Thoracic aorta (tissue), 2 donors: ENCODE data around the gene FOXP2. TPM values are rescaled to one million over a fixed set of nuclear protein-coding genes. Genes with fewer than 3 reads are reported as not detected.

Experiments used
- ATAC-seq: fragments of 150-250 bp; one replicate; pipeline ENCODE4 v1.8.0; 2017; ENCODE audit warnings: low read depth; ENCODE audit not compliant: insufficient number of reproducible peaks, low FRiP score
- DNase-seq: peaks from one replicate; pipeline ENCODE4 v3.0.0-alpha.2; 2020; ENCODE audit warnings: low spot score
- H3K27ac ChIP-seq, 2 donors: fragments of 200-600 bp; sonication (generic); 1 replicate in 1 of 2; 2 replicates in 1 of 2; pipeline ENCODE4 v1.5.1; 2016; ENCODE audit warnings: mild to moderate bottlenecking in 2 of 2, moderate library complexity in 2 of 2
- H3K27me3 ChIP-seq: fragments of 200-600 bp; sonication (generic); replicated peaks from 2 replicates; pipeline ENCODE4 v1.6.0; 2016; ENCODE audit warnings: mild to moderate bottlenecking; ENCODE audit not compliant: insufficient read depth
- H3K36me3 ChIP-seq: fragments of 200-600 bp; sonication (generic); one replicate; pipeline ENCODE4 v1.5.1; 2016
- H3K4me1 ChIP-seq, 2 donors: fragments of 200-600 bp; sonication (generic); 1 replicate in 1 of 2; 2 replicates in 1 of 2; pipeline versions ENCODE4 v1.5.1 to v1.6.0; 2016; ENCODE audit warnings: low read depth in 2 of 2, mild to moderate bottlenecking in 1 of 2; ENCODE audit not compliant: control insufficient read depth in 1 of 2
- H3K4me3 ChIP-seq: fragments of 200-600 bp; sonication (generic); 2 replicates; pipeline ENCODE4 v1.5.1; 2016; ENCODE audit warnings: mild to moderate bottlenecking
- H3K9me3 ChIP-seq: fragments of 200-600 bp; sonication (generic); 2 replicates; pipeline ENCODE4 v1.5.1; 2016
- CTCF ChIP-seq: fragments of 200-600 bp; sonication (generic); IDR thresholded peaks from one replicate; pipeline ENCODE4 v1.5.1; 2019; ENCODE audit warnings: antibody characterized with exemption
- total RNA-seq, 2 donors: library from RNA; depleted of rRNA; stranded (reverse); fragments of >200 nt; gene quantifications; one replicate each; pipeline versions ENCODE4 v1.1.0 to v1.2.3, GENCODE V29; 2016

Gene FOXP2
- total RNA-seq, 2 donors from 2014 or later, result 16.7 to 17.6 TPM

DNA sequence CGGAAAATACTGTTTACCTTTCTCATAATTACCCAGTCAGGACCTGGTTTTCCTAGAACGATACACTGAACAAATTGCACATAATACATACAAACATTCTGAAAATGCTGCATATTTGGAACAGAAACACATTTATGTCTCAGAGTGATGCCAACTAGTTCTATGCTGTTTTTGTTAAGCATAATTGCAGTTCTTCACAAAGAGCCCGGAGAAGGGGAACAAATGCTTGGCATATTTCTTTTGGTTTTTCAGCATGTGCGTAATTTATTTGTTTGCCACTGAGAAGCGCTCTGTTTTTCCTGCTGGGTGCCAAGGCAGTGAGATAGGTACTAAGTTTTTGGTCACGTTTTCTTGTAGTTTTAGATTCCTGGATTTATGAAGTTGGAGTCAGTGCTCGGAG lies 326.3 kb downstream of the FOXP2 start:
- no peak for TF ChIP-seq CTCF

GRCh38 chr7:114741911-114742310 lies 327.3 kb downstream of the FOXP2 start:
- Histone ChIP-seq H3K9me3 (no peaks in the 10 kb centered on the region), H3K27ac (no peak overlapping the region), H3K4me1 (peaks cover 0 to 7% of the 10 kb centered on the region in 2 donors), H3K36me3 (no peaks in the 10 kb centered on the region), H3K4me3 (no peak overlapping the region), H3K27me3 (no peaks in the 10 kb centered on the region)
- ATAC-seq, result no peak
- DNase-seq, result no peak
- TF ChIP-seq CTCF, result no peak

More for the DNA sequence above, 326.3 kb downstream of the FOXP2 start:
- H3K36me3 ChIP-seq, result no peaks in the 10 kb centered on the region
- no peaks in the 10 kb centered on the region for H3K27me3 ChIP-seq
- no peak for DNase-seq
- no peak for ATAC-seq
- H3K27ac ChIP-seq, result no peak overlapping the region
- H3K4me1 ChIP-seq, result peaks cover 0 to 7% of the 10 kb centered on the region in 2 donors
- peak overlapping the region; percentile 58 for H3K4me3 ChIP-seq
- no peaks in the 10 kb centered on the region for H3K9me3 ChIP-seq
